Measurements from ENCODE around the gene NFIC.

Gene NFIC

DNA sequence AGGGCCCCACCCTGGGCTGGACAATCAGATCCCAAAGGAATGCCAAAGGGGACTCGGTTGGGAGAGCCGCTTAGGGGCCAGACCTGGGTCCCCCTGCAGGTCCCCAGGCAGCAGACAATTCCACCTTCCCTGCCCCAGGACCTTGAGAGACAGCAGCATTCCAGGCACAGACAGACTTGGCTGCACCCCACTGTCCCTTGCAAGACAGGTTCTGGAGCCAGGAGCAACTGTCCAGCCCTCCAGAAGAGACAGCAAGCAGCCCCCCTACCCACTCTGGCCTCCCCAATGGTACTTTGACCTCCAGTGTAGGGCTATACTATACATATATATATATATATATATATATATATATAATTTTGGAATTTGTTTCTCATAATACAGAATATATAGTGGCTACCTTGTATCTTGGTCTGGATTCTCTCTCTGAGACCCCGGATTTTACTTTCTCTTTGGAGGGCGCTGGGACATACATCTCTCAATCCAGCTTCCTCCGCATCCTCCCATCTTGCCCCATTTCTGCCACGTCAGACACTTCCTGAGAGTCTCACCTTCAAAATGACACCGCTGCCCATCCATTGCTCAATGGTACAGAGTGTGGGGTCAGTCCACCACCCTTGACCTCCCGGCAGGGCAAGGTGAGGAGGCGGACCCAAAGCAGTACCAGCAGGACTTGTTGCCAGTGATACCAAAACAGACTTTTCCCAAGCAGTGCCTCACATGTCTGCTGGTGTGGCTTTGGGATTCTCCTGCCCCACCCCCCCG lies 101.2 kb downstream of the NFIC start:
- no peak for DNase-seq (ENCODE audit: low read depth)
- TF ChIP-seq CTCF (IDR thresholded peaks at IDR 0.05; ENCODE audit: insufficient read depth, low read depth, low read length, missing control alignments): no peak

GRCh38 chr19:3468211-3468610 lies 101.8 kb downstream of the NFIC start:
- no peak for TF ChIP-seq CTCF (IDR thresholded peaks at IDR 0.05; ENCODE audit: insufficient read depth, low read depth, low read length, missing control alignments)
- DNase-seq (ENCODE audit: low read depth): no peak
- no peak overlapping the region for H3K4me3 ChIP-seq (ENCODE audit: low read length)

More for the DNA sequence above, 101.2 kb downstream of the NFIC start:
- no peak overlapping the region for H3K4me3 ChIP-seq (ENCODE audit: low read length)

GRCh38 chr19:3469638-3470499 lies 103.5 kb downstream of the NFIC start:
- H3K4me3 ChIP-seq (ENCODE audit: low read length): no peak overlapping the region
- TF ChIP-seq CTCF (IDR thresholded peaks at IDR 0.05; ENCODE audit: insufficient read depth, low read depth, low read length, missing control alignments): no peak
- DNase-seq (ENCODE audit: low read depth): no peak

DNA sequence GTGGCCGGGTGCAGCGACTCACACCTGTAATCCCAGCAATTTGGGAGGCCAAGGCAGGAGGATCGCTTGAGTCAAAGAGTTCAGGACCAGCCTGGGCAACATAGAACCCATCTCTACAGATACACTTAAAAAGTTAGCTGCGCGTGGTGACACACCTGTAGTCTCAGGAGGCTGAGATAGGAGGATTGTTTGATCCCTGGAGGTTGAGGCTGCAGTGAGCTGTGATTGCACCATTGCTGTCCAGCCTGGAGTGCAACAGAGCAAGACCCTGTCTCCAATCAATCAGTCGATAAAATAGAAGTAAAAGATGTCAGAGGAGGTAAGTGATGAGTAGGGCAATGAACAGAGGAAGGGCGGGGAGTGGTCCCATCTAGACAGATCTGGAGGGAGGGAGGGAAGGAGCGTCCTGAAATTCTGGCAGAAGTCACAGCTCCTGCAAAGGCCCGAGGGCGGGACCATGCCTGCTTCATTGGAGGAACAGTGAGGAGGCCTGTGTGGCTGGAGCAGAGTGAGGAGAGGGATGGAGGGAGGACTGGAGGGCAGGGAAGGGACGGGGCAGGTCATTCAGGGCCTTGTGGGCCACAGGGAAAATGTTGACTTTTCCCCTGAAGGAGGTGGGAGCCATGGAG lies 104.2 kb downstream of the NFIC start:
- no peak for DNase-seq (ENCODE audit: low read depth)
- no peak overlapping the region for H3K4me3 ChIP-seq (ENCODE audit: low read length)
- TF ChIP-seq CTCF (IDR thresholded peaks at IDR 0.05; ENCODE audit: insufficient read depth, low read depth, low read length, missing control alignments): no peak

DNA sequence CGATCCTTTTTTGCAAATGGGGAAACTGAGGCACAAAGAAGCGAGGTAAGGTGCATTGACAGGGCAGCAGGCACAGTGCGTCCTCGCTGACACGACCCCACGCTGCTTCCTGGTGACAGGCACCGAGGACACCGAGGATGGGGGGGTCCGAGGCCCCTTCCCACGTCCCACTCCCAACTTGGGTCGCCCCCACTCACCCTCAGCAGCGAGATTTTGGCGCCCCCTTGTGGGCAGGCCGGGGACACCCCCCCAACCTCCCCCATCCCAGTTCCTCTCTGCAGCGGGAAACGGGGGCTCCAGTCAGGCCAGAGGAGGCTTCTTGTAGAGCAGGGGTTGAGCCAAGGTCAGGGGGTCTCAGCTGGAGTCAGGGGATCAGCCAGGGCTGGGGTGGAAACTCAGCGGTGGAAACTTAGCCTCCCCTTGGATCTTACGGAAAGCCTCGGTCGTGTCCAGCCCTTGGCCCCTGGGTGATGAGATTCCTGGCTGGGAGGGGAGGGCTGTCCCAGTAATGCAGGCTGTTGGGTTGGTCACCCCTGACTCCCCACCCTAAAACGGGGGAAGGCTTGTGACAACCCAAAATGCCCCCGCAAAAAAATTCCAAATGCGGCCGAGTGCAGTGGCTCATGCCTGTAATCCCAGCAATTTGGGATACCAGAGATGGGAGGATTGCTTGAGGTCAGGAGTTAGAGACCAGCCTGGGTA lies 105.7 kb downstream of the NFIC start:
- peak; percentile 79 for TF ChIP-seq CTCF (IDR thresholded peaks at IDR 0.05; ENCODE audit: insufficient read depth, low read depth, low read length, missing control alignments)
- H3K4me3 ChIP-seq (ENCODE audit: low read length): no peak overlapping the region
- DNase-seq (ENCODE audit: low read depth): no peak

DNA sequence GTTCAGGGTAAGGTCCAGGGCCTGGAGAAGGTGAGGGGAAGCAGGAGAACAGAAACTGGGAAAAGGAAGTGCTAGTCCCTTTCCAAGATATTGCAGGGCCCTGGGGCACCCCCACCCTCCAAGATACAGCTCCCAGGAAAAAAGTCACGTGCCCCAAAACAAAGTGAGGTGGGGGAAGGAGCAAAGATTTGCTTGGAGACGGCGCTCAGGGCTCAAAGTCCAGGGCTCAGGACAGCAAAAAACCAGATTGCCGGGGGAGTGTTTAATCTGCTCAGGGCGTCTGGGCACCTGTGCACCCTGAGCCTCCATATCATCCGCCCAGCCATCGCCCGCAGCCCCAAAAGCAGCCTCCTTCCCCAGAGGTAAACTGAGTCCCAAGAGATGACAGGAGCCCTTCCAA lies 107.6 kb downstream of the NFIC start:
- no peak for DNase-seq (ENCODE audit: low read depth)
- TF ChIP-seq CTCF (IDR thresholded peaks at IDR 0.05; ENCODE audit: insufficient read depth, low read depth, low read length, missing control alignments): no peak
- H3K4me3 ChIP-seq (ENCODE audit: low read length): no peak overlapping the region

Data from epithelial cell of esophagus (primary cell).